ENCODE measurements around the gene ASB8.
"Not testable (repeated sequence)": the region's sequence is repeated elsewhere in the genome, so short reads cannot be mapped to it uniquely, and the experiment has no call there.

ASB8 gene

DNA sequence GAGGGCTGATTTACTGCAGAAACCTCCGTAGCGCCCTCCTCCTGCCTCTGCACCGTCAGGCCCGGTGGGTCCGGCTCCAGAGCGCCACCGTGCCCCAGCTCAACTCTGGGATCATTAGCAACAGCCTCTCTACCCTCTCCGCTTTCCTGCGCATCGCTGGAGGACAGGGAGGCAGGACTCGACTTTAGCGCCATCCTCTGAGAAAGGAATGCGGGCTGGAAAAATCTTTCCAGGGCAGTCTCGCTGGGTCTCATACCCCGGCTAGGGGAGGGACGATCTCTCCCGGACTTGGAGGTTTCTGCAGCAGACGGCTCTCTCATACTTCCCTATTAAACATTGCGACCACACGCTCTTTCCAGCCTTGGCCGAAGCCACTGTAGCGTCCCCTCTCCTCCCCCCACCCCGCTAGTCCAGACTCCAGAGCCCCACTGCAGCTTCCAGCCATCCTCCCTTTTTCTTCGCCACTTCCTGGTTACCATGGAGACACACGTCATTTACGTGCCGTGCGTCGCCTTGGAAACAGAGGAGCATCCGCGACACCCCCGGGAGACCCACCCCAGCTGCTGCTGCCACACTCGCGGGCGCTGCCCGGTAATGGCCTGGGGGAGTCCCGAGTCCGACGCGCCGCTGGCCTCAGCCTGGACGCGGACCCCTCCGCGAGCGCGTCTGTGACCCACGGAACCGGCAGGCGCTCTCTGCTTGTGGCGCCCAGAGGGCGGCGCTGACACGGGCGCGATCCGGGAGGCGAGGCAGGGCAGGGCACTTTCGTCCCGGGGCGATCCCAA is 26.0 kb upstream of the ASB8 start, which contains the start of gene CCDC184:
Gene CCDC184, plus strand, starts transcription at position 554 of the 785 bp plus-strand sequence. CDS start 479 bp downstream, outside the sequence.
- DNase-seq (ENCODE audit: low read depth in 2 of 2) = peak; percentile 33 to 51

DNA sequence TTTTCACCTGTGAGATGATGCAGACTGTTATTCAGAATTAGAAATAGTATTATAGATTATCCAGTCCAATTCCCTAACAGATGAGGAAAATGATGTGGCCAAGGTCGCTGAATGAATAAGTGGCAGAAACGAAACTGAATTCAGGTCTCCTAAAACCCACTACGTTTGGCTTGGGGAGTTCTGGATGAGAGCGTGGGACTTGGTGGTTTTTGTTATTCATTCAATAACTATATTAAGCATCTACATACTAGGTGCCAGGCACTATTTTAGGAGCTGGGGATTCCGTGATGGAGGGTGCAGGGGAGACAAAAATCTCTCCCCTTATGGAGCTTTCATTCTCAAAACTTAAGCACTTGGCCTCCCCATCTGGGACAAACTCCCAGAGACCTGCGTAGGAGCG is 25.3 kb upstream of the ASB8 start:
- DNase-seq (ENCODE audit: low read depth in 2 of 2) = no peak

DNA sequence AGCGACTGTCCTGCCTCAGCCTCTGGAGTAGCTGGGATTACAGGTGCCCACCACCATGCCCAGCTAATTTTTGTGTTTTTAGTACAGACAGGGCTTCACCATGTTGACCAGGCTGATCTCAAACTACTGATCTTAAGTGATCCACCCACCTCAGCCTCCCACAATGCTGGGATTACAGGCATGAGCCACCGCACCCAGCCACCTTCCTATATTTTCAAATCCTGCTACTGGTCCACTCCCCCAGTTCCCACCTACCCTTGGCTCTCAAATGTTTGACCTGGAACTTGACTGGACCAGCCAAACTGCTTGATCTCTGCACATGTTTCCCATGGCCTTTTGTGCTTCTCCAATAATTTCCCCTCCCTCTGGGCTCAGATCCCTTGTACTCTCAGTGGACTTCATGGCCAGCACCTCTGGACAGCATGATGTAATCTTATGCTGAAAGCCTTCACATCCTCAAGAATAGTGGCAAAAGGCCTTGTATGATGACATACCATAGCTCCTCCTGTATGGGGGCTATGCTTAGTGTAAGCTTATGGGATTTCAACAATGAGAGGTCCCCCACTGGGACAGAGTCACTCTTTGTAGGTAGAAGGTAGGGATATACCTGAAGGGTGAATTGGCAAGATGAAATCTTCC is 23.7 kb upstream of the ASB8 start:
- DNase-seq (ENCODE audit: low read depth in 2 of 2) = no peak

DNA sequence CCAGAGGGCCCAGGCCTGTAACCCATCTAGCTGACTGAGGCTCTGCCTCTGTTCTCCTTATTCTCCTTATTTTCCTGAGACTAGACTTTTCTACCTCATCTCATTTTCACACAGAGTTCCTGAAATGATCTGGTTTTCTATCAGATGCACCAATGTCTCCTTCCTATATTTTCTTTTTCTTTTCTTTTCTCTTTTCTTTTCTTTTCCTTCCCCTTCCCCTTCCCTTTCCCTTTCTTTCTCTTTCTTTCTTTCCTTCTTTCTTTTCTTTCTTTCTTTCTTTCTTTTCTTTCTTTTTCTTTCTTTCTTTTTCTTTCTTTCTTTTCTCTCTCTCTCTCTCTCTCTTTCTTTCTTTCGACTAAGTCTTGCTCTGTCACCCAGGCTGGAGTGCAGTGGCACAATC is 23.1 kb upstream of the ASB8 start:
- DNase-seq (ENCODE audit: low read depth in 2 of 2) = no peak

DNA sequence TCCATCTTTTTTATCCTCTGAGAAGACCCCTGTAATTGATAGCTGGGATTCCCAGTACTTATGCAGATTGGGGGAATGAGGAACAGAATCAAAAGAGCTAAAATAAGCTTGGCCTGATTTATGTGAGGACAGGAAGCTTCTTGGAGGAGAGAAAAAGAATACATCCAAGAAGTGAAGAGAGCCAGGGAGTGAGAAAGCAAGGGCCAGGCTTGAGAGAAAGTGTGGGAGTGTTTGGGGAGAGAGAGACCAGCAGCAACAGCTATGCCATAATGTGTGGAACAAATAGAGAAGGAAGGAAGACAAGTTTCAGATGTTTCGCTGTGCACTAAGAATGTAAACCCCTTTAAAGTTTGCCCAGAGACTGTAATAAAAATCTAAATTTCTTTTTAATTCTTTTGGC is 22.2 kb upstream of the ASB8 start:
- no peak for DNase-seq (ENCODE audit: low read depth in 2 of 2)

DNA sequence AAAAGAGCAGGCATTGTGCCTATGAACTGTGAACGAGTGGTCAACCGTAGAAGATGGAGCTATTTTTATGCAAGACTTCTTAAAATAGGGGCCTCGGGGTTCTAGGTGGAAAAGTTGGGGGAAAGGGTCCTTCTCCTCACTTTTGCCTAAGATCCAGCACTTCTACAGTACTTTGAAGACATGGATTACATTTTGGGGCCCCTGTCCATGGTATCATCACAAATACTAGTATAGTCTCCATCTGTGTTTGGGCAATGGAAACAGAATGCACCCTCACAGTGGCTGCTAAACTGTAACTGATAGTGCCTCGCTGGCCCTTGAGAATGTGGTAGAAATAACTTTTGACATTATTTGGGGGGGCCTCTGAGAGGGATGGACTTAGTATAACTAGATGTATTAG is 20.7 kb upstream of the ASB8 start:
- DNase-seq (ENCODE audit: low read depth in 2 of 2) = no peak

DNA sequence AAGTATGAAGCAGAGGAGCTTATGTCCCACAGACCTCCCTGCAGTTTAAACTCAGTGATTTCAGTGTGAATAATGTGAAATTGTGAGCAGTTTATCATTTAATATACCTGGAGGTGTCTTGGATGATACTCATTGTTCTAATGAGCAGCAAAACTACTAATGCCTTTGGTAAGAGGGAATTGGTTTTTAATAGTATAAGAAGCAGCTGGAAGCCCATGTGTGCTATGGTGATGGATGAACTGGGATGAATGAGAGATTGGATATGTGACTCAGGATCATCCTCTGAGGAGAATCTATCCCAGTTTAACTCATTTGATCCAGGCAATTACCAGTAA is 19.1 kb upstream of the ASB8 start:
- DNase-seq (ENCODE audit: low read depth in 2 of 2) = no peak

DNA sequence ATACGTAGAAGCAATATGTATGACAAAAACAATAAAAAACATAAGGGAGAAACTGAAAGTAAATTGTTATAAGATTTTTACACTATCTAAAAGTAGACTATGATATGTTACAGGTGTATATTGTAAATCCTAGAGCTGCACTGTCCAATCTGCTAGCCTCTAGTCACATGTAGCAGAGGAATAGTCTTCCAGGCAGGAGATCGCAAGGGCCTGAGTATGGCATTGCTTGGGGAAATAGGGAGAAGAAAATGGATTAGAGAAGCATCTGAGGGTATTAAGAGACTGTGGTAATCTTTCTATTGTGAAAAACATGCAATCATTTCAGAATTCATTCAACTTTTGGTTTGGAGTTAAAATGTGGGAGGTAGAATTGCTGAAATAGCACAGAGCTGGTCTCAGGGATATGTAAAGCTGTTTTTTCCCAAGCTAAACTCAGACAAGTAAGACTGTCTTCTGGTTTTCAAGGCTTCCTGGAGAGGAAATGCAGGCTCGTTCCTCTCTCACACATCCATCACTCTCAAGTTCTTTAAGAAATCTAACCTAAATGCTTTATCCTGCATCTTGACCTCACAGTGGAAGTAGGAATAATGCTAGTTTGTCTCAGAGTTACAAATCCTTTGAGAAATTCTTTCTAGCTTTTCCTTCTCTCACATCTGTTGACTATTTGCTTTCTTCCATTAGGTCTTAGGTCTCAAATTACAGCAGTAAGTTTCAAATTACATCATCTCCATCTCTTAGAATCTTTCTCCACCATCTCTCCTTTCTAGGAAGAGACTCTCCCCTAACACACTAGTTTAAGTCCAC is 18.5 kb upstream of the ASB8 start:
- no peak for DNase-seq (ENCODE audit: low read depth in 2 of 2)

DNA sequence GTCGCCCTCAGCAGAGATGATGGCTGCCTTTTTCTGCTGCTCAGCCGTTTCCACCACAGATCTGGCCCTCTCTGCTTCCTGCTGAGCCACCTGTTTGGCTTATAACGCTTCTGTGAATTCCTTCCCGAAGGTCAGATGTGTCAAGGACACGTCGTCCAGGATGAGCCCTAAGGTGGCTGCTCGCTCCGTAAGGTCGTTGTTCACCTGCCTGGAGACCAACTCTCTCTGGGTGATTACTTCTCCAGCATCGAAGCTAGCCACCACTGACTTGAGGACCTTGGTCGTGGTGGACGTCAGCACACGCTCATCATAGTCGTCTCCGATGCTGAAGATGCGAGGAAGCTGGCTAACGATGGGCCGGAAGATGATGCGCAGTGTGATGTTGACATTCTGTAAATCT is 11.7 kb upstream of the ASB8 start:
- DNase-seq (ENCODE audit: low read depth in 2 of 2) = no peak

DNA sequence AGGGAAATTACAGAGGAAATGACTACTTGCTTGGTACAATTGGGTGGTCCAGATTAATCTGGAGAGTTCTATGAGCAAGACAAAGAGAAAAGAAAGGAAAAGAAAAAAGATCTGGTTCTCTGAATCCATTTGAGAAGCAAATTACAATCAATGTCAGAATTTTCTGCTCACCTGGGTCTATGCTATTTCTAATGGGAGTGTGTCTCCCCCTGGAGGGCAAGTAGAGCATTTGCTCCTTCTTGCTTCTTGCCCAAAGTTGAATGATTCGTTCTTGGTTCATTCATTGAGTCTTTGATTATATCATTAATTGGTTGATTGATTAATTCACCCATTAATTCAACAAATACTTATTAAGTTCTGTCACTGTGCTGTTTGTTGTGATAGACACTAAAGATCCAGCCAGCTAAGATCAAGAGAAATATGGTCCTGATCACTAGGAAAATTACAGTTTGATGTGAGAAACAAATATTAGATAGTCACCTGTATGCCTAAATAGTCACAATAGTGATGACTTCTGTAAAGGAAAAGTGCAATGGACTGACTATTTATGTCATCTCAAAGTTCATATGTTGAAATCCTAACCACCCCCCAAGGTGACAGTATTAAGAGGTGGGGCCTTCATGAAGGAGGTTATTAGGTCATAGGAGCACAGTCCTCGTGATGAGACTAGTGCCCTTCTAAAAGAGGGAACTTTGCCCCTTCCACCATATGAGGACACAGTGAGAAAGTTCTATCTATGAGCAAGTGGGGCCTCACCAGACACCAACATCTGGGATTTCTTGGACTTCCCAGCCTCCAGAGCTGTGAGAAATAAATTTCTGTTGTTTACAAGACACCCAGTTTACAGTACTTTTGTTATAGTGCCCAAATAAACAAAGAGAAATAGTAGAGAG is 8.0 kb upstream of the ASB8 start:
- DNase-seq (ENCODE audit: low read depth in 2 of 2) = peak in 1 of 2 donors; percentile 24

DNA sequence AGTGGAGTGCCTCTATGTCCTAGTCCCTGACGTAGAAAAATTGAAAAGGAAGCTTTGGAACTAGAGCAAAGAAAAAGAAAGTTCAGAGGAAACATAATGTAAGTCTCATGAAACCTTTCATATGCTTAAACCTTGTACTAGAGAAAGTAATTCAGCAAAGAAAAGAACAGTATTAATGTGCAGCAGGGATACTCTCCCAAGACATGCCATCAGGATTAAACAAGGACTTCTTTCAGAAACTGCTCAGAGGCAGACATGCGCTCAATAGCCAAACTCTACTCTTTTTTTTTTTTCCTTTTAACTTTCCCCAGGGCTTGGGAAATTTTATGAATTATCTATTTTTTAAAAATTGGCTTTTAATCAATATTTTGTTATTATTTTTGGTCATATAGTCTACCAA is 7.1 kb upstream of the ASB8 start:
- DNase-seq (ENCODE audit: low read depth in 2 of 2) = no peak

DNA sequence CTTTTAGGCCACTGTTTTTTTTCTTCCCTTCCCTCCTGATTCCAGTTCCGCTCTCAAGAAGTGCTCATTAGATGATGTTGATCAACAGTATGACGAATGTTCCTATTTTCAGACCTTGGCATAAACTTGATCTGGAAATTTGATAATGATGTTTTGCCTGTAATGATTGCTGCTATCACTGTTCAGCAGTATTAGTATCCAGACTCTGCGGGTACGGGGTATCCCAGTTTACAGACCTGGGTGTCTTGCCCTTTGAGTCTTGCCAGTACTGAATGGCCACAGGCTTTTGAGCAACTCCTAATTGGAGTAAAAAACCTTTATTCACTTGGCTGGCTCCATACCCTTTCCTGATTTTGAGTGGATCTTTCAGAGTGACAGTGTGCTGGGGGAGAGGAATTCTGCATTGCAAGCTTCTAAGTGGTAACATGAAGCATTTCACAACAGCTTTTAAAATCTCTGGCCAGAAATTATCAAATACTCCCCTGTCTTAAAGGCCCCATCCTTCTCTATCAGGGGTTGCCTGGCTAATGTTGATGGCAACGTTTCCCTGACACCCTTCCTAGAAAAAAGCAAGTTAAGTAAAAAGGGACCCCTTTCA is 5.9 kb upstream of the ASB8 start:
- no peak for DNase-seq (ENCODE audit: low read depth in 2 of 2)

DNA sequence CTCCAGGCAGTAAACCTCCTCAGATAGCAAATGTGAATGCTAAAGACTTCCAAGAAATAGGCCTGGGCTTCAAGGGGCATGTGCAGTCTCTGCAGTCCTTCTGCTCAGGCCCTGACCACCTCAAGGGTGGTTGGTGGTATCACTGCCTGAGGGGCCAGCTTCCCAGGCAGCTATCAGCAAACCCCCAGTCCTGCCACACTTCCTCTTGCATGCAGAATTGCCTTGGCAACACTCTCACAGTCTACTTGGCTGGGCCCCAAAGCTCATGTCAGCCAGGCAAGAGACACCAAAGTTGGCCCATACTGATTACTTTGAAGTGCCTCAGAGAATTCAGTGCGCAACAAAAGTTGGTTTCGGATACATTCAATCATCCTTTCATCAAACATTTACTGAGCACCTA is 3.5 kb upstream of the ASB8 start:
- DNase-seq (ENCODE audit: low read depth in 2 of 2) = no peak

DNA sequence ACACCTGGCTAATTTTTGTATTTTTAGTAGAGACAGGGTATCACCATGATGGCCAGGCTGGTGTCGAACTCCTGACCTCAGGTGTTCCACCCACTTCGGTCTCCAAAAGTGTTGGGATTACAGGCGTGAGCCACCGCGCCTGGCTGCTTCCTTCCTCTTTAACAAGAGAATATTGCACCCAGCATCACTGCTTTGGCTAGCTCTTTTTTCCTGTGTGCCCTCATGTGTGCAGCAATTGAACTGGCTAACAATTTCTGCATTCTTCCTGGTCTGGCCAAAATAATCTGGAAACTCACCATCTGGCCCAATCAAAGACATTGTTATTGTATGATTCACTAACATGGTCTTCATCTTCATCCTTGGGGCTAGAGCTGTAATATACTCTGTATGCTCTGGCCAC is 2.7 kb upstream of the ASB8 start:
- DNase-seq (ENCODE audit: low read depth in 2 of 2) = no peak

DNA sequence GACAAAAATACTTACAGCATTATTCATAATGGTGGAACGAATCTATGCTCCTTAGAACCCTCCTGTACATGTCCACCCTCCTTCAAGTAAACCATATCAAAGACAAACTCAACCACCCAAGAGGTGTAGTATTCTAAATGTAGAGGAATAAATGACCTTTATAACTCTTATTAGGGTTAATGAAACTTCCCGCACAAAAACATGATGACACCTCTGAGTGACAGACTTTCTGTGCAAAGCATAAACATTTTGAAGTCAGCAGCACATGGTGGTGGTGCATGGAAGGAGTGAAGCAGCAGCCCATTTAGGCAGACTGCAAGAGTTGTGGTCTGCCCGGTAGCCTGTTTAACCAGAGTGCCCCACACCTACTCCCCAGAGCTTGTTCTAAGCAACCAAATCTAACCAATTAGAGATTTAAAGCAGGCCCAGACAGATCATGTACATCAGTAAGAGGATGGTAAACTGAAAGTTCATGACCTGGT is 615 bp upstream of the ASB8 start:
- no peak for DNase-seq (ENCODE audit: low read depth in 2 of 2)

DNA sequence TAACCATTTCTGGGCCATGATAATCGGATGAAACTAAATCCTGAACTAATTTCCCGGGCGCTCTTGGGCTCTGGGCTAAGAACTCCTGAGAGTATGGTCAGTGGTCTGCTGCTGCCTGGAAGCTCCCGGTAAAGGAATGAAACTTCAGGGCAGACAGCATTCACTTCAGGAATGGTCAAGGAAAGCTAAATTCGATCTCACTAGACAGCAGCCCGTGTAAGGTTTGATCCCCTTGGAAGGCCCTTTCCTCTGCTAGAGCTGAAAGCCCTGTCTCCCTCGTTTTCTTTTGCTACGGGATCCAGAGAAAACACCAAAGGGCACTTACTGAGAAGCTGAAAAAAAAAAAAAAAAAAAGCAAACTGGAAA is 680 bp downstream of the ASB8 start:
- no peak for DNase-seq (ENCODE audit: low read depth in 2 of 2)

DNA sequence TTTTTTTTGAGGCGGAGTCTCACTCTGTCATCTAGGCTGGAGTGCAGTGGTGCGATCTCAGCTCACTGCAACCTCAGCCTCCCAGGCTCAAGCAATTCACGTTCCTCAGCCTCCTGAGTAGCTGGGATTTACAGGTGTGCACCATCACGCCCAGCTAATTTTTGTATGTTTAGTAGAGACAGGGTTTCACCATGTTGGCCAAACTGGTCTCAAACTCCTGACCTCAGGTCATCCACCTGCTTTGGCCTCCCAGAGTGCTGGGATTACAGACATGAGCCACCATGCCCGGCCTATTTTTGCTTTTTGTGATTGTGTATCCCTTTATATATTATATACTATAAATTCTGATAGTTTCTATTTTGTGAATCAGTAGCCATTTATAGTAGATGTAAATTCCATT is 1.5 kb downstream of the ASB8 start:
- DNase-seq (ENCODE audit: low read depth in 2 of 2) = not testable (repeated sequence)

DNA sequence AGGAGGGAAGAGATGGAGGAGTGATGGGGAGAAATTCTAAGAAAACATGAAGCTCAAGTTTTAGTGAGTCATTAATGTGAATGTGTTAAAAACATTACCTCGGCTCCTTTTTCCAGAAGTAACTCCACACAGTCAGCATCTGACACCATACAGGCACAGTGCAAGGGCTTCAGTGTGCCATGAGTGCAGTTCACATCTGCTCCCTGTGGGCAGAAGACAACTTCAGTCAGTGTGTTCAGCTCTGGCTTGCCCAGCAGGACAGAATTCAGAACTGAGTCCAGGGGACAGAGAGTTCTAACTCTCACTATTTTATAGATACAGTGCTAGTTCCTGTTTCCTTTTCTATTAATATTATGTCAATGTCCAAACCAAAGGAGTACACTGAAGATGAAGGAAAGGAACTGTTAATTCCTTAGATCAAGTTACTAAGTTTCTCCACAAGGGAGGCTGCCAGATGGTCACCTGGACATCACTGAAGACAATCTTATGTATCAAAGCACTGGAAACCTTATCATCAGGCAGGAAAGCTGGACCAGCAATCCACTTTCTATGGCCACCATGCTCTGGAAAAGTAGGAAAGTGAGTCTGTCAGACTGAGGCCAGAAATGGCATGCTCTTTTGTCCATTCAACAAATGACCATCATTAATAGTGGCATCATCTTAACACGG is 6.1 kb downstream of the ASB8 start:
- no peak for DNase-seq (ENCODE audit: low read depth in 2 of 2)

DNA sequence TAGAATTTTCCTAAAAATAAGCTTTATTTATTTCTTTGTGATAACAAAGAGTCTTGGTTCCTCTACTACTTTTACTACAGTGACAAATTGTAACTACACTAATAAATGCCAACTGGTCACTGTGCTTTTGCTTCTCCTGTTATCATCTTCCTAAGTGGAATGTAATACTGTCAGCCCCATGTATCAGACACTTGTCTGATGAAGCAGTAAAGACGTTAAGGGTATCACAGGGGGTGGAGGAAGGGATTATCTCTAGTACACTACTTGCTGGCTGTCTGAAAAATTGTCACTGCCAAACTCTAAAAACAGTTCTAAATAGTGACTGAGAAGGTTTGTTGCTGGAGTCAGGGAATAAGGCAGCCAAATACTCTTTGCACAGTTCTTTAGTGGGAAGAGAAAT is 11.3 kb downstream of the ASB8 start:
- DNase-seq (ENCODE audit: low read depth in 2 of 2) = no peak

DNA sequence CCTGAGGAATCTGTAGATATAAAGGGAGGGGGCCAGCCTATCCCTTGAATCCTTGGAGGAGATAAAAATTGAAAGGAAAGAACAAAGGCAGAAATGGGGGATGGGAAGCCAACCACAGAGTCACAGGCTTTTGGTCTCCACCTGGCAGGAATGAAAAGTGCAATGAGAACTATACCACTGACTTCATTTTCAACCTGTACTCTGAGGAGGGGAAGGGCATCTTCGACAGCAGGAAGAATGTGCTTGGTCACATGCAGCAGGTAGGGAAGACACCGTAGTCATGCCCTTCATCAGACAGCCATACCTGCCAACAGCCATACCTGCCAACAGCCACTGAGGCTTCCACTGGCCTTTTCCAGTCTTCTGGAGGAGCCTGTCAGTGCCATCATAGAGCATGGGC is 13.4 kb downstream of the ASB8 start:
- DNase-seq (ENCODE audit: low read depth in 2 of 2) = no peak

All from stimulated activated CD8-positive, alpha-beta memory T cell treated with anti-CD3 and anti-CD28 coated beads, Interleukin-7, amount 100 ng/mL, for 1 hour (primary cell).